SK-N-SH (cell line): ENCODE measurements around the gene NR6A1. TPM values are rescaled to one million over a fixed set of nuclear protein-coding genes. Genes with fewer than 3 reads are reported as not detected.

Experiments used
- CTCF ChIA-PET: fragments of 300-600, 350-600 bp; formaldehyde crosslinking; extraction: SDS; loops from one replicate; lab custom pipeline; 2021; lab: Yijun Ruan, JAX
- POLR2A ChIA-PET: fragments of 350-600 bp; sonication (Branson Sonifier 250); formaldehyde crosslinking; extraction: SDS; loops from one replicate; lab custom pipeline; 2020; ENCODE audit warnings: antibody characterized with exemption, inconsistent platforms; lab: Yijun Ruan, JAX
- DNase-seq: peaks from one replicate; pipeline ENCODE4 v3.0.0; 2012
- H2AFZ ChIP-seq: fragments of 200-600 bp; sonication (generic); 2 replicates; pipeline ENCODE4 v1.8.1; 2016; ENCODE audit warnings: antibody characterized with exemption, mild to moderate bottlenecking, low read depth
- H3F3A ChIP-seq: fragments of 200-600 bp; sonication (generic); replicated peaks from 2 replicates; pipeline ENCODE3; 2016; ENCODE audit warnings: antibody characterized with exemption, mild to moderate bottlenecking; ENCODE audit not compliant: insufficient read depth
- H3K27ac ChIP-seq, 2 experiments: fragments of 200-500 bp in 1 of 2; fragments of 200-600 bp in 1 of 2; sonication (Bioruptor generic) in 1 of 2; sonication (generic), shearing (Covaris generic) in 1 of 2; 2 replicates each; pipeline versions ENCODE4 v1.5.1 to v1.6.1; 2014 to 2016; ENCODE audit warnings: low read depth in 2 of 2, inconsistent platforms in 1 of 2, low read length in 1 of 2, mild to moderate bottlenecking in 1 of 2, mixed read lengths in 1 of 2
- H3K27me3 ChIP-seq: fragments of 200-600 bp; sonication (generic), shearing (Covaris generic); 2 replicates; pipeline ENCODE4 v1.6.1; 2016; ENCODE audit warnings: mixed run types; ENCODE audit not compliant: insufficient read depth
- H3K36me3 ChIP-seq, 2 experiments: fragments of 200-500 bp in 1 of 2; fragments of 200-600 bp in 1 of 2; sonication (Bioruptor generic) in 1 of 2; sonication (generic) in 1 of 2; replicated peaks in 1 of 2; 2 replicates each; pipeline versions ENCODE3 to v1.5.1; 2014 to 2016; ENCODE audit warnings: low read length in 1 of 2, mild to moderate bottlenecking in 1 of 2; ENCODE audit not compliant: insufficient read depth in 2 of 2, control insufficient read depth in 1 of 2
- H3K4me1 ChIP-seq, 2 experiments: fragments of 200-500 bp in 1 of 2; fragments of 200-600 bp in 1 of 2; sonication (Bioruptor generic) in 1 of 2; sonication (generic), shearing (Covaris generic) in 1 of 2; 2 replicates each; pipeline versions ENCODE4 v1.5.1 to v1.6.1; 2014 to 2016; ENCODE audit warnings: low read depth in 1 of 2, low read length in 1 of 2, mixed run types in 1 of 2; ENCODE audit not compliant: insufficient read depth in 2 of 2, control insufficient read depth in 1 of 2
- H3K4me2 ChIP-seq: fragments of 200-600 bp; sonication (generic), shearing (Covaris generic); 2 replicates; pipeline ENCODE4 v1.6.1; 2017; ENCODE audit warnings: mixed run types
- H3K4me3 ChIP-seq, 2 experiments: fragments of 200-500 bp in 1 of 2; fragments of 200-600 bp in 1 of 2; sonication (Bioruptor generic) in 1 of 2; sonication (generic), shearing (Covaris generic) in 1 of 2; 2 replicates each; pipeline versions ENCODE4 v1.5.1 to v1.8.1; 2014 to 2016; ENCODE audit warnings: low read depth in 2 of 2, inconsistent platforms in 1 of 2, low read length in 1 of 2, mild to moderate bottlenecking in 1 of 2, mixed read lengths in 1 of 2, moderate library complexity in 1 of 2
- H3K79me2 ChIP-seq: fragments of 200-600 bp; sonication (generic); 2 replicates; pipeline ENCODE4 v1.8.1; 2017; ENCODE audit warnings: mild to moderate bottlenecking; ENCODE audit not compliant: insufficient read depth
- H3K9ac ChIP-seq: fragments of 200-600 bp; sonication (generic); 2 replicates; pipeline ENCODE4 v1.6.1; 2017; ENCODE audit warnings: mixed run types
- H3K9me2 ChIP-seq: fragments of 200-600 bp; sonication (generic); 2 replicates; pipeline ENCODE4 v1.6.1; 2017; ENCODE audit warnings: mixed run types
- H3K9me3 ChIP-seq: fragments of 200-600 bp; sonication (generic); 2 replicates; pipeline ENCODE4 v1.6.1; 2017; ENCODE audit warnings: mixed run types, mild to moderate bottlenecking, moderate library complexity
- H4K20me1 ChIP-seq: fragments of 200-600 bp; sonication (generic); 2 replicates; pipeline ENCODE4 v1.6.1; 2017; ENCODE audit warnings: mild to moderate bottlenecking, mixed run types; ENCODE audit not compliant: insufficient read depth
- CTCF ChIP-seq: fragments of 200-600 bp; sonication (generic); IDR thresholded peaks from 2 replicates; pipeline ENCODE4 v1.6.1; 2017; ENCODE audit warnings: antibody characterized with exemption, mild to moderate bottlenecking, moderate library complexity
- ELF1 ChIP-seq: IDR thresholded peaks from 2 replicates; pipeline ENCODE4 v1.4.0; 2012
- GATA2 ChIP-seq: sonication (generic); formaldehyde crosslinking; IDR thresholded peaks from 2 replicates; pipeline ENCODE4 v1.5.0; 2020; ENCODE audit warnings: mild to moderate bottlenecking, missing genetic modification reagents
- IRF3 ChIP-seq: fragments of 150-350 bp; IDR thresholded peaks from 2 replicates; pipeline ENCODE4 v1.6.1; 2016; ENCODE audit warnings: mild to moderate bottlenecking, low read depth, low read length
- JUND ChIP-seq: IDR thresholded peaks from 2 replicates; pipeline ENCODE4 v1.4.0; 2012
- MEF2A ChIP-seq: IDR thresholded peaks from 2 replicates; pipeline ENCODE4 v1.4.0; 2012; ENCODE audit warnings: low read depth, borderline replicate concordance
- MXI1 ChIP-seq: IDR thresholded peaks from 2 replicates; pipeline ENCODE4 v1.6.1; 2012; ENCODE audit warnings: mild to moderate bottlenecking, low read depth, low read length, improper control_type of control experiment
- RAD21 ChIP-seq: IDR thresholded peaks from 2 replicates; pipeline ENCODE4 v1.6.1; 2012; ENCODE audit warnings: mild to moderate bottlenecking, low read length
- REST ChIP-seq: IDR thresholded peaks from 2 replicates; pipeline ENCODE4 v1.6.1; 2012; ENCODE audit warnings: mild to moderate bottlenecking, low read depth, low read length, moderate library complexity
- RFX5 ChIP-seq: IDR thresholded peaks from 2 replicates; pipeline ENCODE4 v1.6.1; 2012; ENCODE audit warnings: mild to moderate bottlenecking, improper control_type of control experiment, low read length
- SIN3A ChIP-seq: IDR thresholded peaks from 2 replicates; pipeline ENCODE4 v1.6.1; 2012; ENCODE audit warnings: low read depth, mild to moderate bottlenecking, low read length, moderate library complexity, borderline replicate concordance
- SMC3 ChIP-seq: IDR thresholded peaks from 2 replicates; pipeline ENCODE4 v1.6.1; 2012; ENCODE audit warnings: low read depth, low read length, improper control_type of control experiment
- TCF12 ChIP-seq: IDR thresholded peaks from 2 replicates; pipeline ENCODE4 v1.4.0; 2012
- TEAD4 ChIP-seq: IDR thresholded peaks from 2 replicates; pipeline ENCODE4 v1.4.0; 2012; ENCODE audit warnings: mild to moderate bottlenecking, borderline replicate concordance; ENCODE audit not compliant: insufficient read depth
- USF1 ChIP-seq: IDR thresholded peaks from 2 replicates; pipeline ENCODE4 v1.4.0; 2012; ENCODE audit warnings: low read depth, borderline replicate concordance
- USF2 ChIP-seq: fragments of 150-350 bp; IDR thresholded peaks from 2 replicates; pipeline ENCODE4 v1.6.1; 2017; ENCODE audit warnings: antibody characterized with exemption, low read length, low read depth, borderline replicate concordance
- YY1 ChIP-seq: IDR thresholded peaks from 2 replicates; pipeline ENCODE4 v1.4.0; 2012; ENCODE audit warnings: low read depth, mild to moderate bottlenecking
- WGBS: methylation state at CpG from one replicate; pipeline ENCODE4 v1.1.6; 2017; ENCODE audit warnings: low lambda C conversion rate; 5-methylcytosine and 5-hydroxymethylcytosine counted together
- polyA plus RNA-seq, 3 experiments: library from polyadenylated mRNA; depleted of rRNA; stranded (reverse); fragments of >200 nt; gene quantifications; 2 replicates each; pipeline ENCODE4 v1.2.3, GENCODE V29; 2012

NR6A1 gene
- polyA plus RNA-seq, 1 of the 3 experiments (the other 2 are of a cell fraction) = 1.2 TPM

- H3F3A ChIP-seq = peaks cover 29% of the 10 kb centered on the region
- no peak overlapping the region for H2AFZ ChIP-seq
- H3K9me2 ChIP-seq = no peaks in the 10 kb centered on the region
- no peak overlapping the region for H3K27ac ChIP-seq
- no peak overlapping the region for H3K4me2 ChIP-seq
- H3K79me2 ChIP-seq = no peaks in the 10 kb centered on the region
- no peaks in the 10 kb centered on the region for H3K9me3 ChIP-seq
- ChIA-PET POLR2A (no interaction called here), CTCF (interaction anchor here (4.5 kb wide), 1 partner anchor 37 kb away, joined by 42 read pairs; the partner anchor contains the start of gene WDR38)
- no peaks in the 10 kb centered on the region for H4K20me1 ChIP-seq
- TF ChIP-seq CTCF (no peak), RFX5 (no peak), RAD21 (no peak), SMC3 (no peak), ELF1 (no peak)
- WGBS = 88% methylated on average over 5 of the region's 5 CpGs
- H3K4me1 ChIP-seq = peaks cover 8 to 25% of the 10 kb centered on the region in 2 experiments; a peak in 3 of 4 replicates
- no peaks in the 10 kb centered on the region for H3K27me3 ChIP-seq
- DNase-seq = no peak
- no peaks in the 10 kb centered on the region for H3K36me3 ChIP-seq
- H3K4me3 ChIP-seq = no peak overlapping the region
- H3K9ac ChIP-seq = no peak overlapping the region
Measured at GRCh38 chr9:124815601-124816000, 44.5 kb upstream of the NR6A1 start.

GRCh38 chr9:124814164-124814535, 43.0 kb upstream of the NR6A1 start:
- Histone ChIP-seq H3F3A (peaks cover 29% of the 10 kb centered on the region), H3K27ac (no peak overlapping the region), H3K4me3 (no peak overlapping the region), H4K20me1 (no peaks in the 10 kb centered on the region), H2AFZ (no peak overlapping the region), H3K4me2 (peak overlapping the region; percentile 37; the same call in 1 of the 2 replicates), H3K9ac (no peak overlapping the region), H3K9me3 (no peaks in the 10 kb centered on the region), H3K9me2 (no peaks in the 10 kb centered on the region), H3K79me2 (no peaks in the 10 kb centered on the region), H3K4me1 (peaks cover 8 to 25% of the 10 kb centered on the region in 2 experiments; a peak in 3 of 4 replicates), H3K36me3 (no peaks in the 10 kb centered on the region), H3K27me3 (no peaks in the 10 kb centered on the region)
- DNase-seq = no peak
- ChIA-PET POLR2A (no interaction called here), CTCF (interaction anchor here (1.1 to 3.3 kb wide), 7 partner anchors 21 to 47 kb away, joined by 3 to 22 read pairs (median 3); partner anchors contain the start of genes NR6A1 and WDR38)
- TF ChIP-seq IRF3 = no peak
- no peak for TF ChIP-seq TEAD4
- no peak for TF ChIP-seq RFX5
- TF ChIP-seq REST = no peak
- no peak for TF ChIP-seq SIN3A
- no peak for TF ChIP-seq GATA2 (CRISPR knock-in tag)
- TF ChIP-seq MEF2A = no peak
- TF ChIP-seq JUND = no peak
- TF ChIP-seq YY1 = no peak
- TF ChIP-seq USF2 = no peak
- TF ChIP-seq TCF12 = no peak
- no peak for TF ChIP-seq USF1
- no peak for TF ChIP-seq MXI1
- 100% methylated on average over 3 of the region's 5 CpGs for WGBS
